Gastroesophageal sphincter (tissue), 4 donors: Measurements from ENCODE around the gene TBC1D10A. TPM values are rescaled to one million over a fixed set of nuclear protein-coding genes. Genes with fewer than 3 reads are reported as not detected.

ENCODE experiments used
- ATAC-seq: fragments of 150-250 bp; one replicate; pipeline ENCODE4 v1.9.1; 2016; ENCODE audit warnings: mild to moderate bottlenecking, moderate library complexity
- H3K27ac ChIP-seq, 4 donors: fragments of 200-600 bp; sonication (generic) in 3 of 4; 1 replicate in 3 of 4; 2 replicates in 1 of 4; pipeline ENCODE4 v1.5.1; 2016 to 2019
- H3K27me3 ChIP-seq: fragments of 200-600 bp; sonication (generic); one replicate; pipeline ENCODE4 v1.5.1; 2019
- H3K36me3 ChIP-seq, 2 donors: fragments of 200-600 bp; sonication (generic); one replicate each; pipeline ENCODE4 v1.5.1; 2019; ENCODE audit warnings: control low read depth in 1 of 2
- H3K4me1 ChIP-seq, 3 donors: fragments of 200-600 bp; sonication (generic); 1 replicate in 2 of 3; 2 replicates in 1 of 3; pipeline ENCODE4 v1.5.1; 2016 to 2019; ENCODE audit warnings: control low read depth in 2 of 3
- H3K4me3 ChIP-seq, 2 donors: fragments of 200-600 bp; sonication (generic); one replicate each; pipeline ENCODE4 v1.5.1; 2019; ENCODE audit warnings: mild to moderate bottlenecking in 1 of 2, moderate library complexity in 1 of 2
- H3K9me3 ChIP-seq, 3 donors: fragments of 200-600 bp; sonication (generic); one replicate each; pipeline ENCODE4 v1.5.1; 2017 to 2019; ENCODE audit warnings: control low read depth in 2 of 3
- EP300 ChIP-seq: sonication (generic); formaldehyde crosslinking; IDR thresholded peaks from one replicate; pipeline ENCODE4 v1.6.1; 2017; ENCODE audit warnings: antibody characterized with exemption, mild to moderate bottlenecking
- POLR2A ChIP-seq, 2 donors: fragments of 450-650 bp; IDR thresholded peaks; one replicate each; pipeline ENCODE4 v1.6.1; 2017; ENCODE audit warnings: antibody characterized with exemption in 2 of 2, mild to moderate bottlenecking in 2 of 2, moderate library complexity in 1 of 2
- POLR2AphosphoS5 ChIP-seq: sonication (generic); formaldehyde crosslinking; IDR thresholded peaks from one replicate; pipeline ENCODE4 v1.6.1; 2017; ENCODE audit warnings: antibody characterized with exemption
- WGBS, 2 donors: methylation state at CpG; one replicate each; pipeline ENCODE4 v1.1.5; 2018; ENCODE audit warnings: low coverage in 1 of 2; 5-methylcytosine and 5-hydroxymethylcytosine counted together
- total RNA-seq, 4 donors: library from RNA; depleted of rRNA; stranded (reverse); fragments of >200 nt; gene quantifications; one replicate each; pipeline ENCODE4 v1.1.0, GENCODE V29; 2016
- TF ChIP-seq, protein P1 (sequence below), 4 experiments: fragments of 200-600 bp in 2 of 4; fragments of 450-650 bp in 2 of 4; sonication (generic) in 1 of 4; IDR thresholded peaks; one replicate each; pipeline ENCODE4 v1.5.1; 2017 to 2019; ENCODE audit warnings: antibody characterized with exemption in 4 of 4, mild to moderate bottlenecking in 2 of 4, moderate library complexity in 2 of 4

TBC1D10A gene
- total RNA-seq, 4 donors from 2014 or later = 25.3 to 30.8 (median 26.0) TPM

GRCh38 chr22:30333707-30334087 is 7.0 kb upstream of the TBC1D10A start:
- Histone ChIP-seq H3K27me3 (no peaks in the 10 kb centered on the region), H3K27ac (no peak overlapping the region), H3K4me1 (peaks cover 0 to 9% (median 0%) of the 10 kb centered on the region in 3 donors), H3K36me3 (peaks cover 7 to 88% of the 10 kb centered on the region in 2 donors), H3K9me3 (no peaks in the 10 kb centered on the region), H3K4me3 (no peak overlapping the region)
- 40 to 76% methylated on average over 1 to 3 of the region's 3 CpGs for whole genome bisulfite sequencing, 2 donors
- ATAC-seq = no peak
- TF ChIP-seq POLR2AphosphoS5 = no peak
- no peak for TF ChIP-seq POLR2A (IDR thresholded peaks at IDR 0.05)
- TF ChIP-seq, protein P1, sequence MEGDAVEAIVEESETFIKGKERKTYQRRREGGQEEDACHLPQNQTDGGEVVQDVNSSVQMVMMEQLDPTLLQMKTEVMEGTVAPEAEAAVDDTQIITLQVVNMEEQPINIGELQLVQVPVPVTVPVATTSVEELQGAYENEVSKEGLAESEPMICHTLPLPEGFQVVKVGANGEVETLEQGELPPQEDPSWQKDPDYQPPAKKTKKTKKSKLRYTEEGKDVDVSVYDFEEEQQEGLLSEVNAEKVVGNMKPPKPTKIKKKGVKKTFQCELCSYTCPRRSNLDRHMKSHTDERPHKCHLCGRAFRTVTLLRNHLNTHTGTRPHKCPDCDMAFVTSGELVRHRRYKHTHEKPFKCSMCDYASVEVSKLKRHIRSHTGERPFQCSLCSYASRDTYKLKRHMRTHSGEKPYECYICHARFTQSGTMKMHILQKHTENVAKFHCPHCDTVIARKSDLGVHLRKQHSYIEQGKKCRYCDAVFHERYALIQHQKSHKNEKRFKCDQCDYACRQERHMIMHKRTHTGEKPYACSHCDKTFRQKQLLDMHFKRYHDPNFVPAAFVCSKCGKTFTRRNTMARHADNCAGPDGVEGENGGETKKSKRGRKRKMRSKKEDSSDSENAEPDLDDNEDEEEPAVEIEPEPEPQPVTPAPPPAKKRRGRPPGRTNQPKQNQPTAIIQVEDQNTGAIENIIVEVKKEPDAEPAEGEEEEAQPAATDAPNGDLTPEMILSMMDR (IDR thresholded peaks at IDR 0.05) = no peak
- no peak for TF ChIP-seq EP300

DNA sequence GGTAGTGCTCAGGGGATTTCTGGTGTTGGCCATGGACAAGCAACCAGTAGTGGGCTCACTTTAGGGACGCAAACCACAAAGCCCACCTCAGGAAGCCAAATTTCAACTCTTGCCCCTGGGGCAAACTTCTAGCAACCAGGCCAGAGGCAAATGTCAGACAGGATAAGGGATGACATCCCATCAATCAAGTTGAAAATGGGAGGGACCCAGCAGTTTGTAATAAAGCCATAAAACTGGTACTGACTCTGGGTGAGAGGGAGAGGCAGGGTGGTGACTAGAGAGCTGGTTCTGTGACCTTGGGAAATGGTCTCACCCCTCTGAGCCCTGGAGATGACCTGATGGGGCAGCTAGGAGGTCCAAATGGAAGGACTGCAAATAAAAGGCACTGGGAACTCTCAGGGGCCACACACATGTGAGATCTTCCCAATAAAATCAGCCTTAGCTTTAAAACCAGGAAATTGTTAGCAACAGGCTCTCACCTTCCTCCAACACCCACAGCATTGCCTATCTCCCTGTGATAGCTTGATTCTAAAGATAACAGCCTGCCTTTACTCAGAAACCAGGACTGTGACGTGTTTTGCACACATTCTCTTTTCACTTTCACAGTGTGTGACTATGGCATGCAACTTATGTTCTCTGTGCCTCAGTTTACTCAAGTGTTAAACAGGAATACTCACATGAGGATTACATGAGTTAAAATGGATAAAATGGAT is 6.4 kb upstream of the TBC1D10A start:
- 64 to 91% methylated on average over 1 of the region's 2 CpGs for WGBS, 2 donors
- Histone ChIP-seq H3K27ac (peak overlapping the region in 3 of 4 donors; percentile 10 to 49 (median 14)), H3K4me3 (no peak overlapping the region), H3K4me1 (peaks cover 0 to 9% (median 0%) of the 10 kb centered on the region in 3 donors), H3K9me3 (no peaks in the 10 kb centered on the region), H3K27me3 (no peaks in the 10 kb centered on the region), H3K36me3 (peaks cover 7 to 83% of the 10 kb centered on the region in 2 donors)
- no peak for ATAC-seq
- TF ChIP-seq POLR2AphosphoS5 (no peak), POLR2A (IDR thresholded peaks at IDR 0.05) (no peak), EP300 (no peak)
- TF ChIP-seq, protein P1 (IDR thresholded peaks at IDR 0.05) = no peak

DNA sequence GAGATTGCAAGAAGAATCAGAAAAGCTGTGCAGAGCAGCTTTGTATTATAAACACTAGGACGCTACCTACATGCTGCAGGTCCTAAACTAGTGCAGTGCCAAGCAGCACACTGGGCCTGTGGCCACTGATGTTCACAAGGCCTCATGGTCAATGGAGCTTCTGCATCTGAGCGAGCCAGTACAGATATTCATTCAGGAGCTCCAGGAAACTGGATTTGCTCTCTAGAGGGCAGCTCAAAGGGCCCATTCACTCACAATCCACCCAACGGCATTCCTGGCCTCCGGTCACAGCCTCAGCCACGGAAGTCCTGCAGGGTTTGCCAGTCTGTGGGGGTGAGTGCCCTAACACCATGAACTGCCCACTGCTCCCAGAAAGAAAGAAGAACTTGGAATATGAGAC is 5.8 kb upstream of the TBC1D10A start:
- Histone ChIP-seq H3K36me3 (peaks cover 7 to 77% of the 10 kb centered on the region in 2 donors), H3K27ac (peak overlapping the region in 3 of 4 donors; percentile 10 to 49 (median 14)), H3K27me3 (no peaks in the 10 kb centered on the region), H3K4me1 (peaks cover 0 to 12% (median 0%) of the 10 kb centered on the region in 3 donors), H3K9me3 (no peaks in the 10 kb centered on the region), H3K4me3 (no peak overlapping the region)
- TF ChIP-seq, protein P1 (IDR thresholded peaks at IDR 0.05) = no peak
- 80% methylated on average over 2 of the region's 5 CpGs; no CpG with 5 or more reads in 1 of the 2 donors for WGBS, 2 donors
- no peak for ATAC-seq

- no peak for TF ChIP-seq POLR2A (IDR thresholded peaks at IDR 0.05)
- TF ChIP-seq, protein P1 (IDR thresholded peaks at IDR 0.05) = no peak
- TF ChIP-seq EP300 = no peak
- no peak for TF ChIP-seq POLR2AphosphoS5
- Histone ChIP-seq H3K27me3 (no peaks in the 10 kb centered on the region), H3K27ac (peak overlapping the region in 1 of 4 donors; percentile 29), H3K36me3 (peaks cover 0 to 37% of the 10 kb centered on the region in 2 donors), H3K9me3 (no peaks in the 10 kb centered on the region), H3K4me3 (no peak overlapping the region), H3K4me1 (peaks cover 0 to 36% (median 26%) of the 10 kb centered on the region in 3 donors)
- no peak for ATAC-seq
- 48 to 61% methylated on average over 2 to 3 of the region's 3 CpGs for WGBS, 2 donors
Measured at GRCh38 chr22:30328466-30329049, 1.8 kb upstream of the TBC1D10A start.
